RWPE1 (cell line): ENCODE measurements around the gene PASK.
"Not testable (repeated sequence)": the region's sequence is repeated elsewhere in the genome, so short reads cannot be mapped to it uniquely, and the experiment has no call there.

ENCODE experiments used
- CTCF ChIA-PET: fragments of 350-600 bp; sonication (Branson Sonifier 250); formaldehyde crosslinking; extraction: SDS; loops from one replicate; lab custom pipeline; 2021; lab: Yijun Ruan, JAX
- POLR2A ChIA-PET: fragments of 400-600 bp; formaldehyde crosslinking; extraction: SDS; loops from one replicate; lab custom pipeline; 2020; ENCODE audit warnings: antibody characterized with exemption; ENCODE audit not compliant: low non-redundant PET; lab: Yijun Ruan, JAX
- DNase-seq: peaks from one replicate; pipeline ENCODE4 v3.0.0; 2012; ENCODE audit warnings: low spot score
- H3K27ac ChIP-seq: fragments of 450-650 bp; 2 replicates; pipeline ENCODE4 v1.5.1; 2017
- CTCF ChIP-seq: fragments of 450-650 bp; conservative IDR thresholded peaks from 2 replicates; pipeline ENCODE4 v1.5.1; 2017; ENCODE audit warnings: low read depth, mild to moderate bottlenecking

The PASK gene

GRCh38 chr2:241148891-241149674, at the start of gene PASK:
Gene PASK, minus strand, starts transcription at chr2:241149472. Its CDS starts 6,440 bp downstream, at chr2:241143032.
- no peak for TF ChIP-seq CTCF
- CTCF ChIA-PET: interaction anchor here (0.5 to 0.8 kb wide), 2 partner anchors 48 to 298 kb away, joined by 3 read pairs; no protein-coding TSS in a partner anchor
- peak within 1 kb of the TSS; percentile 76 for H3K27ac ChIP-seq
- POLR2A ChIA-PET: no interaction called here
- peak; percentile 95 for DNase-seq

- CTCF ChIA-PET: interaction anchor here (0.6 kb wide), 1 partner anchor 10 kb away, joined by 3 read pairs; no protein-coding TSS in a partner anchor
- POLR2A ChIA-PET: no interaction called here
- TF ChIP-seq CTCF: no peak
- DNase-seq: no peak
- no peak overlapping the region for H3K27ac ChIP-seq
Measured at GRCh38 chr2:241198381-241199279, 49.4 kb upstream of the PASK start.

GRCh38 chr2:241197947-241198346, 48.7 kb upstream of the PASK start:
- ChIA-PET CTCF (no interaction called here), POLR2A (no interaction called here)
- no peak for DNase-seq
- TF ChIP-seq CTCF: no peak
- no peak overlapping the region for H3K27ac ChIP-seq

- DNase-seq, POLR2A ChIA-PET, H3K27ac ChIP-seq: not testable (repeated sequence)
- CTCF ChIA-PET: interaction anchor here (0.6 kb wide), 1 partner anchor 358 kb away, joined by 5 read pairs; no protein-coding TSS in a partner anchor
Measured at GRCh38 chr2:241197246-241197645, 48.0 kb upstream of the PASK start.

GRCh38 chr2:241195506-241196130, 46.3 kb upstream of the PASK start:
- no peak overlapping the region for H3K27ac ChIP-seq
- CTCF ChIA-PET: no interaction called here
- DNase-seq: no peak
- no peak for TF ChIP-seq CTCF
- POLR2A ChIA-PET: no interaction called here

GRCh38 chr2:241194811-241195210, 45.5 kb upstream of the PASK start:
- POLR2A ChIA-PET: no interaction called here
- CTCF ChIA-PET: no interaction called here
- TF ChIP-seq CTCF: no peak
- no peak overlapping the region for H3K27ac ChIP-seq
- DNase-seq: no peak
